HG02970 (cell line): ENCODE results near the gene ARL4A.

Experiments
- ATAC-seq: cut with Tn5 transposase; IDR thresholded peaks from one replicate; pipeline ENCODE4 v1.9.1; 2021; ENCODE audit warnings: mild to moderate bottlenecking, moderate library complexity, moderate number of reproducible peaks; ENCODE audit not compliant: unreplicated experiment, low FRiP score

Gene ARL4A

DNA sequence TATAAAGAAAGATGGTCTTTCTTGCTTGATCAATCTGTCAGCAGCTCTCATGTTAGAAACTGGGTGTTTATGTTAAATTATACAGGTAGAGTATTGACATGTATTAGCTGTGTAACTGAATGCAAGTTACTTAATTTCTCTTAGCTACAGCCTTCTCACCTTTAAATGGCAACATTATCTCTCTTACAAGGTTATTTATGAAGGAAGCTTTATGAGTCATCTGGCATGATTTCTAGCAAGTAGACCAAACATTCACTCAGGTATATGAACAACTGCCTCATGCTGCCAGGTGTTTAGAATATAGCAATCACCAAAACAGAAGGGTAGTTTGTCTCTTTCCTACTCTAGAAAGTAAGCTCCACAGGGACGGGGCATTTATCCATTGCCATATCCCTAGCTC lies 8.5 kb downstream of the ARL4A start:
- ATAC-seq = no peak

DNA sequence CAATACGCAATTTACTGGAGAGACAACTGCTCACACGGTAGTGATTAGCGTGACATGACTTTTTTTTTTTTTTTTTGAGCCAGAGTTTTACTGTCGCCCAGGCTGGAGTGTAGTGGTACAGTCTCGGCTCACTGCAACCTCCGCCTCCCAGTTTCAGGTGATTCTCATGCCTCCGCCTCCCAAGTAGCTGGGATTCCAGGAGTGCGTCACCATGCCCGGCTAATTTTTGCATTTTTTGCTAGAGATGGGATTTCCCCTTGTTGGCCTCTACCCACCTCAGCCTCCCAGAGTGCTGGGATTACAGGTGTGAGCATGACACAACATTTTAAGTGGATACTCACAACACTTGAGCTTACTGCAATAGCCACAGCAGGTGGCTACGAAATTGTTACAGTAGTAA lies 11.9 kb downstream of the ARL4A start:
- ATAC-seq = no peak

DNA sequence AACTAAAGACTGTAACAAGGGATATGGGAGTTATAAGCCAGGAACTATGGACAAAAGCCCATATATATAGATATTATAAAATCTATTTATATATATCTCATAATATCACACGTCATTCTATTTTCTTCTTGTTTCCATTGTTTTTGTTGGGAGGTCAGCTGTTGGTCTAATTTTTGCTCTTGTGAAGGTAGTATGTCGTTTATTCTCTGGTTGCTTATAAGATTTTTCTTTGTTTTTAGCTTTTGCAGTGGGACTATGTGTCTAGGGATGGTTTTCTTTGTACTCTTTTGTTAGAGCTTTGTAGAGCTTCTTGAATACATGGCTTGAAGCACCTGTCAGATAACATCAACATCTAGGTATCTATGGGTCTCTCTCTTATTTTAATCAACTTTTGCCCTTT lies 14.0 kb downstream of the ARL4A start:
- no peak for ATAC-seq

DNA sequence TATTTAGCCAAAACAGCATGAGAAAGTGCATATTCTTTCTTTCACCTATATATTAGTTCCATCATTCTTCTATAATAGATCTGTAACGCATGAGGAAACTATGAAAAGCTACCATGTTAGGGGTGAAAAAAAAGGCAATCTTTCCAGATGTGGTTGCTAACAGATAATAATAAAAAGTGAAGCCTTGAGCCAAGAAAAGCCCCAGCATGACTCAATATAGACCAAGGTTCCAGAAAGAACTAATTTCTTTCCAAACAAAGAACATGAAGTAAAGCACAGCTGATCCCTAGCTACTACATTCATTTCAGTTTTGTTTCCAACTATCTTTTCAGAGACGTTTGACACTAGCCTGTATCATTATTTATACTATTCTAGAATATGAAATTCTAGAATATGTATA lies 16.4 kb downstream of the ARL4A start:
- no peak for ATAC-seq

DNA sequence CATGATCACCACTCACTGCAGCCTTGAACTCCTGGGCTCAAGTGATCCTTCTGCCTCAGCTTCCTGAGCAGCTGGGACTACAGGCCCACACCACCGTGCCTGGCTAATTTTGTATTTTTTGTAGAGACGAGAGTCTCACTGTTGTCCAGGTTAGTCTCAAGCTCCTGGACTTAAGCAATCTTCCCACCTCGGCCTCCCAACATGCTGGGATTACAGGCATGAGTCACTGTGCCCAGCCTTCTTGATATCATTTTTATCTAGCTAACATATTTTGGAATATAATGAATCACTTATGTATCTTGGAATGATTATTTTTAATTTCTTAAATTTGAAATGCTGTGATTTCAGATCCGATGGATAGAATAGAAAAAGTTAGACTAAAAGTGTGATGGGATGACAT lies 18.4 kb downstream of the ARL4A start:
- ATAC-seq = no peak

DNA sequence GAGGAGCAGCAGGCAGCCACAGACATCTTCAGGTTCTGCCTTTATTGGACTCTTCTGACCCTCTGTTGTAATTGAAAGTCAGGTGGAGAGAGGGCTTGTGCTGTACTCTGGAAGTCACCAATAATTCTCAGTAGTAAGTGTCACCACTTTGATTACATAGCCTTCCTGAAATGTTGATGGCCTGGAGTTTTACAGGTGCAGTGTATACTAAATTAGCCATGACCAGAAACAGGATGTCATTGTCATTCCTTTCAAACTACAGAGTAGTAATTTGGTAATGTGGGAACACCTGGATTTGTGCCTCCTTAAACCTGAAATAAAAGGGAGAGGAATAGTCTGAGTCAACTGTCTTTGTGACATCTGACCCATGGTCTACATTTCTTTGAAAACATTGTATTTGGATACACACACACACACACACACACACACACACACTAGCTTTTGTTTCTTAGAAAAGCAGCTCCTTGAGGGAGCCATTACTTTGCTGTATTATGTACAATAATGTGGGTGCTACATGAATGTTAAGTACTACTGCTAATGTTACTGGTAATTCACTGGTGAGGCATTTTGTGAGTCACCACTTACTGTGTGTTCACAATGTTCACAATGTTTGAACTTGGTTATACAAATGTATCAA lies 19.6 kb downstream of the ARL4A start:
- no peak for ATAC-seq

DNA sequence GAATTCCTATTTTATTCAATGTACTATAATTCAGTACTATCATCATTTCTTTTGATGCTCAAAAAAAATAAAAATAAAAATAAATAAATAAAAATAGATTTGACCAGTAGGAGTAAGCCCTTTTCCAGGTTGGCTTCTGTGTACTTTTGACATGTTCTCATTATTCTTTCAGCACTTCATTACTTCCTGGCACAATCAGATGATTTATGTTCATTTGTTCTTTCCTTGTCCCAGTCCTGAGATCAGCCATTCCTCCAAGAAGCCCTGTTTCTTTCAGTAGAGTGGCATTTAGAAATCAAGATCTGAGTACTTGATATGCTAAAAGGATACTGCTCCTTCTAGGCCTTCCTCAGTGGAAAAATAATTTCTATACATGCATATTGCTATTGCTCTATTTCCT lies 20.9 kb downstream of the ARL4A start:
- no peak for ATAC-seq

DNA sequence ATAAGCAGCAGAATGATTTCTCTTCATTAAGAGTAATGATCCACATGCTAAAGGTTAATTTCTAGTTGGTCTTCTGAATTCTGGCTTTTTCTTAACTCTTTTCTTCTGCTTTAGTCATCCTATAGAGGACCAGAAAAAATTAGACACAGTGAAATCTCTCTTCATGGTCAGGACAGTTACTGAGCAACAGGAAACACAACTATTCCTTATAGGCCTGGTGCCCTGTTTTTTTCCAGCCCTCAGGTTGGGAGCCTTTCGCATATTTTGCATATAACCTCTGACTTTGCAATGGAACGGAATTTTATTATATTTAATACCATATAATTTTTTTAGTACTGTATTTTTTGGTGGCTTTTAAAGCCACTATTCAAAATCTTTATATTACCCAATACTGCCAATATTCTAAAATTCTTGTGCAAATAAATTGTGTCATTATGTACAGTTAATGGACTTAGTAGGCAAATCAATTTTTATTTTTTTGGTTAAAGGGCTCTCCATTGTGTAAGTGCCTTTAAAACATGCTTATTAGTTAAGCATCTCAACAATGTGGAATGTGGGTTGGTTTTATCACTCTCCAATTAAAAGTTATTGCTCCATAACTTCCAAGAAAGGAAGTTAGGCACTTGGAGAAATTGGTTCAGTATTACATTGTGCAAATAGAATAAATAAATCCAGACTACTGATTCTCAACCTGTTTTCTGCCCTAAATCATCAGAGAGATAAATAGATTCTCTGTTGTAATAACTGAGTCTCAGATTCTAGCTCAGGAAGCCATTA lies 22.5 kb downstream of the ARL4A start:
- ATAC-seq = no peak

DNA sequence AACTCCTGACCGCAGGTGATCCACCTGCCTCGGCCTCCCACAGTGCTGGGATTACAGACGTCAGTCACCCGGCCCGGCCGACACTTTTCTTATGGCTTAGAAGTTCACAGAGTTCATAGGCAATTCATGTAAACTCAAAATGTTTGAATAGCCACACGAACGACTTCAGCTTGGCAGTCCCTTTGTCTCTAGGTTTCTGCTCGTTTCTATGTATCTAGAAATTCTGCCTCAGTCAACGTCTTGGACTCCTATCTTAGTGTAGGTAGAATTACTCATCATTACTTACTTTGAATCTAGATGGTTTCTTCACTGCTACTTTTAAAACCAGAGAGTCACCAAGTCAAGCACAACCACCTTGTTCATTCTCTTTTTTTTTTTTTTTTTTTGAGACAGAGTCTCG lies 23.7 kb downstream of the ARL4A start:
- ATAC-seq = no peak

DNA sequence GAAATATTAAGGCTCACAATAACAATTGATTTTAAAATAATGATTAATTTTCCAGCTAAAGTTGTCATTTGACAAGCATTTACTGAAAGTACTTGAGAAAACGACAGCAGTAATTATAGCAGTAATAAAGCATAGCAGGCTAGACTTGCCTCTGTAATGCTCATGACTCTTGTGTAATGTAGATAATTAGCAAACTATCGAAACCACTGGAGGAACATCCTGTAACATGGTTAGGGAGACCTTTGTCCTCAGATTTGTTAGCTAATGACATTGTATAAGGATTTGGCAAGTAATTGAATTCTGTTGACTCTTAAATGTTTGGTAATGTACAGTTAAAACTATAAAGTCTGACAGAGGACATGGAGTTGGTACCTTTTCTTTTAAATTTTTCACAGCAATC lies 24.8 kb downstream of the ARL4A start:
- no peak for ATAC-seq

DNA sequence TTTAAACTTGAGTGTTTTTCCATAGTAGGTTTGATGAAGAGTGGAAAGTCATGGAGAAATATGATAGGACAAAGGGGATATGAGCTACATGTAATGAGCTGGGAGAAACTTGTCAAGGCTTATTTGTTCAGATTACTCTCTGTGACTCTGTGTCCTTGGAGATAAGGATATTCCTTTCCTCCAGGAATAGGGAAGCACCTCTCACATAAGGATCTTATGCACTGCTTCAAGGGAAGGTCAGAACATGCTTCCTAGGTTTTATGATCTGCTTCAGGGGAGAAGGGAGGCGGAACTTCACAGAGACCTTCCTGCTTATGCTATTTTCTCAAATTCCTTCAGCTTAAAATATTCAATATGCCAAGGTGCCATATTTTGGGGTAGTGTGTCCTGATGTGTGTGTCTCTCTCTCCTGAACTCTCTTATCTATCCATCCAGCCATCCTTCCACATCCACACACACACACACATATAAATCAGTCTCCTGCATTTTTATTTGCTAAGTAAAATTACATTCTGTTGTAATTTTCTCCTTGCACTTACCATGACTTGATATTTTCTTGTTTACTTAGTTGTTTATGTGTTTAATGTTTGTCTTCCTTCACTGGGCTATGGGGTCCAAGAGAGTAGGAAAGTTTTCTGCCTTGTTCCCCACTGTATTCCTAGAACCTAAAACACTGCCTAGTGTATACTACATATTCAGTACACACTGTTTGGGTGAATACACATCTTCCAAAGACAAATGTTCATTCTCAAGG lies 26.4 kb downstream of the ARL4A start:
- ATAC-seq = no peak

DNA sequence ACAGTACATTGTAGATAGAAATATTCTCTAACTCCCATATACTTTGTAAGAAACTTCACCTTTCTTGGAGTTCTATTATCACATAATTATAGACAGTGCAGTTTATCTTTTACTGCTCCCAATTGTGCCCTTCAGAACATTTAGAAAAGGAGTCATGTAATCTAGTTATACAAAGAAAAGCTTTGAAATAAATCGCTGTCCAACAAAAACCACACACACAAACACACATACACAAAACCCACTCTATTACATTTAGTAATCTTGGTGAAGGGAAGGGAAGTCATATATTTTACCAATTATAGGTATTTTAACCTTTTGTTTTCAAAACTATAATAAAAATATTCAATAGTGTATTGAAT lies 26.9 kb downstream of the ARL4A start:
- ATAC-seq = no peak

DNA sequence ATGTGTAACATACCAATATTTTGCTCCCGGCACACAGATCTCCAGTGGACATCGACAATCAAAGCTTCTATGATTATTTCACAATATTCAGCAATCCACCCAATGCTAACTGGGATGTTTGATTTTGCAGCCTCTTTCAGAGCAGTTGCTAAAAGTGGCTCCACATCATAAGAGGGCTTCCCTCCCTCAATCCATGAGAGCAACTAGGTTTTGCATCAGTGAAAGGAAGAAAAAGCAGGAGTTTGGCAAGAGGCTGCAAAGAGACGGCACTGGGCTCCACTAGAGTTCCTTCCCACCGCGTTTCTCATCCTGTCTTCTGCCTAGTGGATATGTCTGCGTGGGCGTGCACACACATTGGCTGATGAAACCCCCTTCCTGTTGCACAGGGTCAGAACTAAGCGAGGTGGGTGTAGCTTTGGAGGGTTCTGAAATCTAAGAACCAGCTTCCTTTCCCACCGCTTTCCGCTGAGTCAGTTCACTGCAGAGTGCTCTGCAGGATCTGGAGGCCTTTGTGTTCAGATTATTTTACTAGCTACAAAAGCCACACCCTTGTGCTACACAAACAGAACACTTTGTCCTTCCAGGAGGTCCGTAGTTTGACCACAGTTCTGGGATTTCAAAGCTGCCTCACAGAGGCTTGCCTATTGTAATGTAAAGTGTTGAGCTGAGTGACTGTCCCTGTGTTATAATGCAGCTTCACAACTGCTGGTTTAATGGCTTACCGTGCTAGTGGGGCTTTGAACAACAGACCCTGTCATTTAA lies 28.1 kb downstream of the ARL4A start:
- ATAC-seq = no peak

DNA sequence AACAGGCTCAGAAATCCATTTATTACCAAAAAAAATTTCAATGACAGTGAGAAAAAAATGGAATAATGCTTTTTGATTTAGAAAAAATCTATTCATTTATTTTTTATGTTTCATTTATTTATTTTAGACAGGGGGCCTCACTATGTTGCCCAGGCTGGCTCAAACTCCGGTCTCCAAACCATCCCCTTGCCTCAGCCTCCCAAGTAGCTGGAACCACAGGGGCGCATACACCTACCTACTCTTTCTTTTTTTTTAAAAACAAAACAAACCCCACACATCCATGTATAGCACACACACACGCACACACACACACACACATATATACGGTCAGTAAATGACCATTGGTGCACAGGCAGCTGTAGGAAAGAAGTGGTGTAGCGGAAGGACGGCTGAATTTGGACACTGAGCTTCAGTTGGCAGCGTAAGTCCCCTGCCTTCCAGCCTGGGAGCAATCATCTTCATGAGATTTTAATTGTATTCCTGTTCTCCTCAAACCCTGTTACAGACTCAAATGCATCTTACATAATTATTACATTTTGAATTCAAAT lies 28.8 kb downstream of the ARL4A start:
- no peak for ATAC-seq

DNA sequence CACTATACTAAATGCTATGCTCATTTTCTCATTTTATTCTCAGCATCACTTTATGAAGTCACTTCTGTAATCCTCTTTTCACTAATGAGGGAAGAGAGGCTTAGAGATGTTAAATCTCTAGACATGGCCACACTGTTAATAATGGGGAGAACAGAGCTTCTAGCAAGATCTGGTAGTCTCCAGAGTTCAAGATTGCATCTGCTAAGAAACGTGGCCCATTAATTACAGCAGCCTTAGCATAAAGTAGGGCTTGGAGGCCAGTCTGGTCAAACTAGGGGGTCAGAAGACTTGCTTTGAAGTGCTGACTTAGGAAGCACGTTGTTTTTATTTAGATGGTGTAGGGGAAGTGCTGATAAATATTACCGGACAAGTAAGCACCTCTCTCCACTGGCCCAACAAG lies 29.3 kb downstream of the ARL4A start:
- no peak for ATAC-seq

DNA sequence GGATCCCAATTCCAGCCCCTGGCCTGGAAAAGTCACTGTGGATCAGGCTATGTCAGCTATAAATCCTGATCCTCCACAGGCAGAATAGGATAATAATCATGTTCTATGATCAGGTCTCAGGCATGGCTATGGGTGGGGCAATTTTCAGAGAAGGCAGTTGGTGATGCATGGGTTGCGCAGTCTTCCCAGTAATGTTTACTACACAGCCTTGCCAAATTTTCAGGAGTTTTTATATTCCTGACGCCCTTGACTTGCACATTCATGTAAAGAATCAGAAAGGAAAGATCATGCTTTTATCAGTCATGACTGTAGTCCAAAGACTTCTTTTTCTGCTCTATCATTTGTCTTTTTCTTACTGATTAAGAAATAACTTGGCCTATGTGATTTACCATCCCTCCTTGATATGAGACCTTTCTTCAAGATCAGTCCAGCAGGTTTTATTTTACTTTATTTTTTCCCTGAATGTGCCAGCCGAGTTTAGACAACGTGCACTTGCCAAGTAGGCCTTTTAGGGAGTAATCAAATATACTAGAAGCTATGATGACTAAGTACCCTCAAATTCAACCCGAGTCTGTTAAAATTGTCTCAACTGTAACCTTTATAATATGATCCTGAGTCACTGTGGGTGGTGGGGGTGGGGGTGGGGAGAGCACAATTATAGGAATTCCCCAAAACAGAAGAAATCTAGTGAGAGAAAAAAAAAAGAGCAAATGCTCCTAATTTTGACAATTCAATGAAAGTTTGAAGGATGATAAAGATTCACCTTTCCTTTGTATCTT lies 31.9 kb downstream of the ARL4A start:
- ATAC-seq = no peak

DNA sequence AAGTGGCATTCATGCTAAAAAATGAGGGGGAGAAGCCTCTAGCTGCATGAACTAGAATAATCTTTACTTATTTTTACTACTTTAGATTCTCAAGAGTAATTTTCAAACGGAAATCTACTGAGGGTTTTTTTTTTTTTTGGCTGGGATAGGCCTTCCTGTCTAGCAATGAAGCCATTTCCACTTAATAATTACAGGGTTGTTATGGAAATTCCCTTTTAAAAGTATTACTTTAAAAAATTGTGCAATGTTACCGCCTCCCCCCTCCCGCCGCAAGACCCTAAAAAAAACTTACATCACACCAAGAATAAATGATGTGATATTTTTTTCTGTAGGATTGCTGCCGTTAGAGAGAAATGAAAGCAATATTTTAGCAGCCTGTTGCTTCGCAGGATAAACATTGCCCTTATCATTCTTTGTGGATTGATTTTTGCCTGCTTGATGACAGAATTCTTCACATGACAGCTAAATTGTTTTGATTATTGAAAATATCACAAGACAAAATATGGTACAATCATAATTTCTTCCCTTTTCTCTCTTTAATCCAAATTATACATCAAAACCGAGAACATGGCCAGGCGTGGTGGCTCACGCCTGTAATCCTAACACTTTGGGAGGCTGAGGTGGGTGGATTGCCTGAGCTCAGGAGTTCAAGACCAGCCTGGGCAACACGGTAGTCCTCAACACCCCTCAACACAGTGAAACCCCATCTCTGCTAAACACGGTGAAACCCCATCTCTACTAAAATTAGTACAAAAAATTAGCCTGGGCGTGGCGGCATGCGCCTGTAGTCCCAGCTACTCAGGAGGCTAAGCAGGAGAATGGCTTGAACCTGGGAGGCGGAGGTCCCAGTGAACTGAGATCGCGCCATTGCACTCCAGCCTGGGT lies 32.8 kb downstream of the ARL4A start:
- no peak for ATAC-seq

DNA sequence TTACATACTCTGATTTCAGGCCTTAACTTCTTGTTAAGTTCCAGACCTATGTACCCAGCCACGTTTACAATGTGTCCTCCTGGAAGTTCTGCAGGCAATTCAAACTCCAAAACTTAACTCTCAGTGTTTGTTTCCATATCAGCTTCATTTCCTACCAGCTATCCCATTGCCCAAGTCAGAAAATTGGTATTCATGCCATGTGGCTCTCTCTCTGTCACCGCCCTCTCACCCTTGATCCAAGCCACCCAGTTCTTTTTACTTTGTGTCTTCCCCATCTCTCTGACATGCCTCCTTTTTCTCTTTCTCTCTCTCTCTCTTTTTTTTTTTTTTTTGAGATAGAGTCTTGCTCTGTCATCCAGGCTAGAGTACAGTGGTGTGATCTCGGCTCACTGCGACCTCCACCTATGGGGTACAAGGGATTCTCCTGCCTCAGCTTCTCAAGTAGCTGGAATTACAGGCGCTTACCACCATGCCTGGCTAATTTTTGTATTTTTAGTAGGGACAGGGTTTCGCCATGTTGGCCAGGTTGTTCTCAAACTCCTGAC lies 33.9 kb downstream of the ARL4A start:
- no peak for ATAC-seq

DNA sequence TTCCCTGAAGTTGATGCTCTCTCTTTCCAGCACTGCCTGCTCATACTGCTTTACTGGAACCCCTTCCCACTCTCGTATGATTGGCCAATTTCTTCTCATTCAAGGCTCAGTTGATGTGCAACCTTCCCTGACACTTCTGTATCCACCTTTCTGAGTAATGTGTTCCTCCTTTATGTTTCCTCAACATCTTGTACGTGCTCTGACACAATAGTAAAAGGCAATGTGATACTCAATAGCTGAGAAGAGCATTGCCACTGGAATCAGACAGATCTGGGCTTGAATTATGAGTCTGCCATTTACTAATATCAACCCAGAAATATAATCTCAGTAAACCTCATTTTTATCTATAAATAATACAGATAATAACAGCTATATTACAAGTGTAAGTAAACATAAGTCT lies 34.7 kb downstream of the ARL4A start:
- no peak for ATAC-seq
